Measurements from ENCODE around the gene BMF.
A peak's percentile ranks its signal among the peaks of the same experiment; 100 is the strongest.

BMF gene

DNA sequence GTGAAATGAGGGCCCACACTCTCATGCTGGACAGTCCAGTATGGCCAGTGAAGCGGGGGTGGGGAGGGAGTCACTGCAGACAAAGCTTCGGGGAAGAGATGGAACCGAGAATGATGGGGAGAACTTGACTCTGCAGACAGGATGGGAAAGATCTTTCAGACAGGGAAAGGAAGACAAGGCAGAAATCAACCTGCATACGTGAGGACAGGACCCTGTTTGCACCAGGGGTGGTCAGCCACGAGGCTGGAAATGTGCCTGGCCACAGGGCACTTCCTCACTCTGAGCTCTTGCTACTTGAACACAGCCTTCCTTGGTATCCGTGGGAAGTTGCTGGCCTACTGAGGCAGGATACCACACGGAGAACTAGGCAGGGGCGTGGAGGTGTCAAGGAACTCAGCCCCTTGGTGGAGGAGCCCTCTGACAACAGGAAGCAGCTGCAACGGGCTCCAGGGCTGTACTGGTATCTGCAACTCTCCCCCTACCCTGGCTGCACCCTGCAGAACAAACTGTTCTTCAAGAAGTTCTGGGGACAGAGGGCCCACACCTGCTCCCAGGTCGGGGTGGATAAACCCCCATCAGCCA is 60.4 kb downstream of the BMF start:
- DNase-seq (ENCODE audit: low read depth) = no peak

DNA sequence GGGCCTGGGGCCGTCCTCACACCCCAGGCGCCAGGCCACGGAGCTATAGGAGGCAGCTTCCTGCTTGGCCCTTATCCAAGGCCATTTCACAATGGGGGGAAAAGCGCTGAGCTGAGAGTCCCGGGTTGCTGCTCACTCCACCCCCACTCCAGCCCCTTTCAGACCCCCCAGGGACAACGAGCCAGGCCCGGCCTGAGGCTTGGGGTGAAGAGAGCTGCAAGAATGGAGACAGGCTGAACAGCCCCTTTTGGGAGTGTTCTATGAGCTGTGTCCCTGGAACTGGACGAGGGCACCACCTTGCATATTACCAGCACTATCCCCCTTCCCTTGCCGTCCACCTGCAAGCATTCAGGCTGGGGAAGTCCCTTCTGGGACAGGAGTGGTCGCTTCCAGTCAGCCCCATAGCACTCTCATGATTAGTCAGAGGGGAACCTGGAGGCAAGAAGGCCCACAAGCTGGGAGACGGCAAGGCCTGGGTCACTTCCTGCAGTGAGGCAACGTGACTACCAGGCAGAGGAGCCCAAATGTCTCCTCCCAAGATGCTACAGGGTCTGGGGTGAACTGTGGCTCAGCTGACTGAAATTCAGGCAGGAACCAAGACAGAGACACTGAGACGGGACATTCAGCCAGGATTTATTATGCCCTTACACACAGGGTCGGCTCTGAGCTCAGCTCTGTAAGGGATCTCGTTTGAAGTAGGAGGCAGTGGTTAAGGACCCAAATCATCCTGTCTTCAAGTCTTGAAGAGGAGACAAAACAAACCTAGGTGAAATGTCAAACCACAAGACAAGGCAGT is 61.1 kb downstream of the BMF start:
- no peak for DNase-seq (ENCODE audit: low read depth)

DNA sequence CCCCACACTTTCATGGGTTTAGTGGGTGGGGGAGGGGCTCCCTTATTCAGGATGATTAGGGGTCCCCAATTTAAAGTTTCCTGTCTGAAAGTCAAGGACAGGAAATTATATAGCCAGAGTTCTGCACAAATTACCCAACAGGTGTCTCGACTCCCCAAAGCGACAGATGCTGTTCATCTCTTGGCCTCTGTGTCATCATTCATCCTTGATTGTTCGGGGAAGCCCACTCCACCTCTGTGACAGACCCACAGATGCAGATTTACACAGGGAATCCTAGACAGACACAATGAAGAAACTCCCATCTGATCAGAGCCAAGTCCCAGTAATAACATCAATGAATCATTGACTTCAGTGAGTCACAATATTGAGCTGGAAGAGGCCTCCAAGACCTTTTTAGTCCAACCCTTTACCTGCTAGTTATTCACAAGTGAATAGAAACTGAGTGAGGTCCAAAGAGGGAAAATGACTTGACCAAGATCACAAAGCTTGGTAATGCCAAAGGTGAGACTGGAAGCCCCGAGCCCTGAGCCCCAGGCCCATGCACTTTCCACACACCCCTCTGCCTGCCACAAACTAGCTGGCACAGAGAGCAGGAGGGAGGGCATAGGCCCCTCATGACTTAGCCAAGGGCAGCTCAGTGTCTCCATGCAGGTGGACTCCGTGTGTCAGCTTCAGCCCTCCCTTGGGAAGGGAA is 61.8 kb downstream of the BMF start:
- DNase-seq (ENCODE audit: low read depth) = no peak

DNA sequence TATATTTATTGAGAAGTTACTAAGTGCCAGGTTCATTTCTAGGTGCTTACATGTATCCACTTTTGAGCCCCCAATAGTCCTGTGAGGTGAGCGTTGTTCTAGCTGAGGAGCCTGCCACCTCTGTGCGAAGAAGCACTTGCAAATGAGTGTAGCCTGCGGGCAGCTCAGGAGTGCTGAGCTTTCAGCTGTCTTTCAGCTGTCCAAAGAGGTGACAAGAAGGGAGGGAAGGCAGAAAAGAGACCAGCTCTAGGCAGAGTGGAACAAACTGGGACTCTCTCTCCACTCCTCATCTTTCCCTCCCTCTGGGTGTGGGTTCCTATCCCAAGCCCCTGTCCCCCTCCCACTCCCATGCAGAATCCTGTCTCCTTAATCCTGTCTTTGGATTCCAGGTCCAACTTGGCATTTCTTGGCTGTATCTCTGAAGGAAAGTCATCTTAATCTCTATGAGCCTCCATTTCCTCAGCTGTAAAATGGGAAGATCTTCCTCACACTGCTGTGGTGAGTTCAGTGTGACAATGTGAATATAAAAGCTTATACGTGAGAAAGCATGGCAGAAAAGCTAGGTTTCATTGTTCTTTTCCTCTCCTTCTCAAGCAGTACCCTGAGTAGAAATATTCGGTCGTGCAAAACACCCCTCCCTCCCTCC is 63.0 kb downstream of the BMF start:
- DNase-seq (ENCODE audit: low read depth) = no peak

DNA sequence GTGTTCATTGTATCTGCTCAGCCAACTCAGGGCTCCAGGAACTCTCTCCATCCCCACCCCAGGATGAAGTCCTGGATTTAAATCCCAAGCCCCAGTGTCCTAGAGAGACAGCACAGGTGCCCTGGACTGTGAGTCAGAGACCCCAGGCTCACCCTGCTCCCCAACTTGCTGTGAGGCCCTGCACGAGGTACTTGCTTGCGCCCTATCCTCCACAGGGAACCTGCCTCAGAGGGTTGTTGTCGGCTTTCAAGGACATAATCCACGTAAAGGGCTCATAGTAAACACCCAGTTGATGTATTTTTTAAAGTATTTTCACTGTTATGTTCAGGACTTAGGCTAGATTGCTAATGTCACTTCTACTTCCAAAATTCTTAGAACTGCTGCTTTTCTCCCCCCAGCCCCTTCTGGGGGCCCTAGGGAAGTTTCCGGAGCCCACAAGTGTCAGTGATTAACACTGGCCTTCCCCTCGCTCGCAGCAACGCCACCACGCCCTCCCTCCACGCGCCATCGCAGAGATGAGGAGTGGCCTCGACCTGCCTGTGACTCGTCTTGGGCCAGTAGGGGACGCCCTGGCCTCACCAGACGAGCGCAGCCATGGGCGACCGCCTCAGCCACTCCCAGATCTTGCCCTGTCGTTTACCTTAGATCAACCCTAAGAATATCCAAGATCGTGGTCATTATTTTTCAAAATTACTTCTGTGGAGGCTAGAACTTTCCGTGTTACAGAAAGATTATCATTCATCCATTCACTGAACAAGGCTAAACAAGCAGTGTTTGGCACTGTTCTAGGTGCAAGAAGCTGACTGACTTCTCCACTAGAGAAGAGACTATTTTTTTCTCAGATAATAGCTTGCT is 63.7 kb downstream of the BMF start:
- DNase-seq (ENCODE audit: low read depth) = peak; percentile 62

DNA sequence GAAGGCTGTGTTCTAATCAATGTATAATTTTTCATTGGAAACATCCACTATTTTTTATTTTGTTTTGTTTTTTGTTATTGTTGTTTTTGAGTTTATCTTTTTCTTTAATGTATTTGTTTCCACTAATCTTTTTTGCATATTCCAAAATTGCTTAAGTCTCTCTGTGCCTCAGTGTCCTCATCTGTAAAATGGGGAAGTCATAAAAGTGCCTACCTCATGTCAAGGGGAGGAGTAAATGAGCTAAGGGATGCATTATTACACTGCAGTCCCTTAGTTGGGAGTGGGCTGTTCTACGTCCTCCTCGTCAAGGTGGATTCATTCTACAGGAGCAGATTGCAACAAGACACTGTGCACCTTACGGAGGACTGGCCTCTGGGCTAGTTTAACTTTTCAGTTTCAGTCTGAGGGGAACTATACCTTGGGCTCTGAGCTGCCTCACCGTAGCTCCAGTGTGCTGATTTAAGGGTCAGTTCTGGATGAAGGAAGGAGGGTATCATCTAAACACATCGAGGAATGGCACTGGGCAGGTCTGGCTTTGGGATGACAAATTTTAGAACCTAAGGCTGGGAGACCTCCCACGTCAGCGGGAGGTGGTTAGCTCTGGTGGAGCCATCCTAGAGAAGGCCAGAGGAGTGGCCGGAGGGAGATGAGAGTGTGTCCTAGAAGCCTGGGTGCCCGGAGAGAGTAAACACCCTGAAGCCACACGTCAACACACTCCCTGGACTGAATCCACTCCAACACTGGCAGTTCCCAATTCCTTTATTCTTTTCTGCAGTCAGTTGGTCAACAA is 64.6 kb downstream of the BMF start:
- DNase-seq (ENCODE audit: low read depth) = no peak

DNA sequence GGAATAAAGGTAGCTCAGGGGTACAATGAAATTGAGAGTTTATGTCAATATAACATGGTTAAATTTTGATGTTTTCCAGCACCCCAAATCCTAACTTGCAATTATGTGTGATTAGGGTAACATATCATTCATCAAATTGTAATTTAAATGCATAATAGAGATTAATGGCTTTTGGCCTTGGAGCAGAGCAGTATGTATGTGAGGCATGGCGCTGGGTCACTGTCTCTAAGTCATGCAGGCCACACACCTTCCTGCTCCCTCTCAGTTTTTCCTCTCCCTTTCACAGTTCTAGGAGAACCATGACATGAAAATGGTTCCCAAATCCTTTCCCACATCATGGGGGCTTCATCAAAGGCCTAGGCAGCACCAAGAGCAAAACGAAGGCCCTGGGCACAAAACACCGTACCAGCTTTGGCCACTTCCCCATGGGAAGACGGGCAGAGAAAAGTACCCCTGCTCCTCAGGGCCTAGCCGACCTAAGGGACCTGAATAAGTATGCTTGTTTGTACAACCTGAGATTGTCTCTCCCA is 65.8 kb downstream of the BMF start:
- no peak for DNase-seq (ENCODE audit: low read depth)

DNA sequence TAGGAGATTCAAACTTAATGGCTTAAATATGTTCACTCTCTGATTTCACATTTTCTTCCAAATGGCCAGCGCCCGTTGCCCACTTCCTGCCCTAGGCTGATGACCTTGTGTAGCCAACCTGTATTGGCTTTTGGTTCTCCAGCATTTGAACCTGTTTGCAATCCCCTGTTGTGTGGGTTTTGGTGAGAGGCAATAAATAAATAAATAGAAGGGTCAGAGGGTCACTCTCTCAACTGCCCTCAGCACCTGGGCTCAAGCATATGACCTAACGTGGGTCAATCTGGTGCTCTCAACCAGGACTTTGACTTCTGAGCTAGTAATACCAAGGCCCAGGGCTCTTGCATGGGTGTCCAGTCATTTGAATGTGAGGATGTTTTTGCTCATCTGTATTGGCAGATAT is 67.9 kb downstream of the BMF start:
- DNase-seq (ENCODE audit: low read depth) = no peak

DNA sequence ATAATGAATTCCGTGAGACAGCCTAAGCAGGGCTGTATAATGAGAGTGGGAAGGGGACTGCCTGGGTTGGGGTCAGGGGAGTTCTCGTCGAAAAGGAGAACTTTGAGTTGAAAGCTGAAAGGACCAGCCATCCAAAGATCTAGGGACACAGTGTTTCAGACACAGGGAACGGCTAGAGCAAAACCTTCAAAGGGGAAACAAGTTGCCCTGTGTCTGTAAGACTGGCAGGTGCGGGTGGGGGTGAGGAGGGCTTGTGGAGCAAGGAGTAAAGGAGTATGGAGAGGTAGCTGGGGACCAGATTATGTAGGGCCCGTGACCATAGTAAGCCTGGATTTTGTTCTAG is 68.4 kb downstream of the BMF start:
- no peak for DNase-seq (ENCODE audit: low read depth)

DNA sequence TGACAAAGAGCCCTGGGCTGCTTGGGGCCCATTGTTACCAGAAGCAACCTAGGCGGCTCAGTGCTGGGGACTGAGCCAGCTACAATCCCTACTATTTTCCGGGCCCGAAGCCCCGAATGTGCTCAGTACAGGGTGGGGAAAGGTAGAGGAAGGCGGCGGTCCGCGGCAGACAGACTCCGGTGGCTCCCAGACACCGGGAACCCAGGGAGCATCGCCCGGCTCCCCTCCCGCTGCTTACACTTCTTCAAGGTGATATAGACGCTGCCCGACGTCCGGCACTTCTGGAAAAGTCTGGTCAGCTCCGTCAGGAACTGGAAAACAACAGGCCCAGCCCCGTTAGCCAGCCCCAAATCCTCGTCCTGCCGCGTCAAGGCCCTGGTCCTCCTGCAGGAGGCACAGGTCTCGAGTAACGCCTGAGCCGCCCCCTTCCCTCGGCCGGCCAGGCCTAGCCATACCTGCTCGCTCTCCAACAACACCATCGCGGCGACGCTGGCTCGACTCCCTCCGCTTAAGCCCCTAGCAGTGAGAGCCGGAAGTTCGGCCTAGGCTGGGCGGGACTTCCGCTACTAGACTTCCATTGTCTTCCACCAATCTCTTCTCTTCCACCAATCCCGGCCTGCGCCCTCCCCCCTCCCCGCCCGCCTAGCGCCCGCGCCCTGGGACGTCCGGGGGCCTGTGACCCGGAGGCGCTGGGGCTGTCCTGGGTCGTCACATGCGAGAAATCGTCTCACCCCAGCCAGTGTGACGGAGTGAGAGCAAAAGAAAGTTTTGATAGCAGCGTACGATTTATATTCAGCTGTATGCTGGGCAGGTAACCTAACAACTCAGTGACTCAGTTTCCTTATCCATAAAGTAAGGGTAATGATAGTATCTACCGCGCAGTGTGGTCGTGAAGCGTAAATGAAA is 69.8 kb downstream of the BMF start, which contains the start of gene SRP14:
Gene SRP14, minus strand, starts transcription at position 544 of the 906 bp plus-strand sequence. Its CDS starts 65 bp downstream, at position 479.
- peak; percentile 83 for DNase-seq (ENCODE audit: low read depth)

DNA sequence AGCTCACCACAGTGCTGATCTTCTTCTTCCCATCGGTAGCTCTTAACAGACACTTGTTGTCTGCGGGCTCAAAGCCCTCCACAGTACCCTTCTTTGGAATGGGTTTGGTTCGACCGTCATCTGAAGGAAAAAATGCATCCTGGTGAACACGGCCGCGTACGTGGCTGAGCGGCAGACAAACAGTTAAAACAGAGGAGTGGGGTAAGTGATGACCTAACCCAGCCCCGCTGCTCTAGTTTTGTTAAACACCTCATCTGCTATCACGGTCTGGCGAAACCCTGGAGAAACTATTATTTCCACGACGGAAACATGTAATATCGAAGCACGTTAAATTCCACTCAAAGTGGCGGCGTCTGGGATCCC is 70.4 kb downstream of the BMF start:
- no peak for DNase-seq (ENCODE audit: low read depth)
